Measurements from ENCODE around the gene NRIP2. TPM values are rescaled to one million over a fixed set of nuclear protein-coding genes. Genes with fewer than 3 reads are reported as not detected.

The NRIP2 gene
- total and polyA plus RNA-seq, 2 experiments from 2014 or later, result 0.66 TPM; not detected in 1

DNA sequence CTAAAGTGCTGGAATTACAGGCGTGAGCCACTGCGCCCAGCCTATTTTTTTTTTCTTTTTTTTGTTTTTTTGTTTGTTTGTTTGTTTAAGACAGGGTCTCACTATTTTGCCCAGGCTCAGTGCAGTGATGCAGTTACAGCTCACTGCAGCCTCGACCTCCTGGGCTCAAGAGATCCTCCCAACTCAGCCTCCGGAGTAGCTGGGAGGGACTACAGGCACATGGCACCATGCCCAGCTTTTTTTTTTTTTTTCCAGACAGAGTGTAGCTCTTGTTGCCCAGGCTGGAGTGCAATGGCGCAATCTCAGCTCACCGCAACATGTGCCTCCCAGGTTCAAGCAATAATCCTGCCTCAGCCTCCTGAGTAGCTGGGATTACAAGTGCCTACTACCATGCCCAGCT is 28.1 kb downstream of the NRIP2 start (continued):
- TF ChIP-seq, protein P1, sequence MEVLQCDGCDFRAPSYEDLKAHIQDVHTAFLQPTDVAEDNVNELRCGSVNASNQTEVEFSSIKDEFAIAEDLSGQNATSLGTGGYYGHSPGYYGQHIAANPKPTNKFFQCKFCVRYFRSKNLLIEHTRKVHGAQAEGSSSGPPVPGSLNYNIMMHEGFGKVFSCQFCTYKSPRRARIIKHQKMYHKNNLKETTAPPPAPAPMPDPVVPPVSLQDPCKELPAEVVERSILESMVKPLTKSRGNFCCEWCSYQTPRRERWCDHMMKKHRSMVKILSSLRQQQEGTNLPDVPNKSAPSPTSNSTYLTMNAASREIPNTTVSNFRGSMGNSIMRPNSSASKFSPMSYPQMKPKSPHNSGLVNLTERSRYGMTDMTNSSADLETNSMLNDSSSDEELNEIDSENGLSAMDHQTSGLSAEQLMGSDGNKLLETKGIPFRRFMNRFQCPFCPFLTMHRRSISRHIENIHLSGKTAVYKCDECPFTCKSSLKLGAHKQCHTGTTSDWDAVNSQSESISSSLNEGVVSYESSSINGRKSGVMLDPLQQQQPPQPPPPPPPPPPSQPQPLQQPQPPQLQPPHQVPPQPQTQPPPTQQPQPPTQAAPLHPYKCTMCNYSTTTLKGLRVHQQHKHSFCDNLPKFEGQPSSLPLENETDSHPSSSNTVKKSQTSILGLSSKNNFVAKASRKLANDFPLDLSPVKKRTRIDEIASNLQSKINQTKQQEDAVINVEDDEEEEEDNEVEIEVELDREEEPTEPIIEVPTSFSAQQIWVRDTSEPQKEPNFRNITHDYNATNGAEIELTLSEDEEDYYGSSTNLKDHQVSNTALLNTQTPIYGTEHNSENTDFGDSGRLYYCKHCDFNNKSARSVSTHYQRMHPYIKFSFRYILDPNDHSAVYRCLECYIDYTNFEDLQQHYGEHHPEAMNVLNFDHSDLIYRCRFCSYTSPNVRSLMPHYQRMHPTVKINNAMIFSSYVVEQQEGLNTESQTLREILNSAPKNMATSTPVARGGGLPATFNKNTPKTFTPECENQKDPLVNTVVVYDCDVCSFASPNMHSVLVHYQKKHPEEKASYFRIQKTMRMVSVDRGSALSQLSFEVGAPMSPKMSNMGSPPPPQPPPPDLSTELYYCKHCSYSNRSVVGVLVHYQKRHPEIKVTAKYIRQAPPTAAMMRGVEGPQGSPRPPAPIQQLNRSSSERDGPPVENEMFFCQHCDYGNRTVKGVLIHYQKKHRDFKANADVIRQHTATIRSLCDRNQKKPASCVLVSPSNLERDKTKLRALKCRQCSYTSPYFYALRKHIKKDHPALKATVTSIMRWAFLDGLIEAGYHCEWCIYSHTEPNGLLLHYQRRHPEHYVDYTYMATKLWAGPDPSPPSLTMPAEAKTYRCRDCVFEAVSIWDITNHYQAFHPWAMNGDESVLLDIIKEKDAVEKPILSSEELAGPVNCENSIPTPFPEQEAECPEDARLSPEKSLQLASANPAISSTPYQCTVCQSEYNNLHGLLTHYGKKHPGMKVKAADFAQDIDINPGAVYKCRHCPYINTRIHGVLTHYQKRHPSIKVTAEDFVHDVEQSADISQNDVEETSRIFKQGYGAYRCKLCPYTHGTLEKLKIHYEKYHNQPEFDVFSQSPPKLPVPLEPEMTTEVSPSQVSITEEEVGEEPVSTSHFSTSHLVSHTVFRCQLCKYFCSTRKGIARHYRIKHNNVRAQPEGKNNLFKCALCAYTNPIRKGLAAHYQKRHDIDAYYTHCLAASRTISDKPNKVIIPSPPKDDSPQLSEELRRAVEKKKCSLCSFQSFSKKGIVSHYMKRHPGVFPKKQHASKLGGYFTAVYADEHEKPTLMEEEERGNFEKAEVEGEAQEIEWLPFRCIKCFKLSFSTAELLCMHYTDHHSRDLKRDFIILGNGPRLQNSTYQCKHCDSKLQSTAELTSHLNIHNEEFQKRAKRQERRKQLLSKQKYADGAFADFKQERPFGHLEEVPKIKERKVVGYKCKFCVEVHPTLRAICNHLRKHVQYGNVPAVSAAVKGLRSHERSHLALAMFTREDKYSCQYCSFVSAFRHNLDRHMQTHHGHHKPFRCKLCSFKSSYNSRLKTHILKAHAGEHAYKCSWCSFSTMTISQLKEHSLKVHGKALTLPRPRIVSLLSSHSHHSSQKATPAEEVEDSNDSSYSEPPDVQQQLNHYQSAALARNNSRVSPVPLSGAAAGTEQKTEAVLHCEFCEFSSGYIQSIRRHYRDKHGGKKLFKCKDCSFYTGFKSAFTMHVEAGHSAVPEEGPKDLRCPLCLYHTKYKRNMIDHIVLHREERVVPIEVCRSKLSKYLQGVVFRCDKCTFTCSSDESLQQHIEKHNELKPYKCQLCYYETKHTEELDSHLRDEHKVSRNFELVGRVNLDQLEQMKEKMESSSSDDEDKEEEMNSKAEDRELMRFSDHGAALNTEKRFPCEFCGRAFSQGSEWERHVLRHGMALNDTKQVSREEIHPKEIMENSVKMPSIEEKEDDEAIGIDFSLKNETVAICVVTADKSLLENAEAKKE (CRISPR knock-in tag; IDR thresholded peaks at IDR 0.05), result no peak

DNA sequence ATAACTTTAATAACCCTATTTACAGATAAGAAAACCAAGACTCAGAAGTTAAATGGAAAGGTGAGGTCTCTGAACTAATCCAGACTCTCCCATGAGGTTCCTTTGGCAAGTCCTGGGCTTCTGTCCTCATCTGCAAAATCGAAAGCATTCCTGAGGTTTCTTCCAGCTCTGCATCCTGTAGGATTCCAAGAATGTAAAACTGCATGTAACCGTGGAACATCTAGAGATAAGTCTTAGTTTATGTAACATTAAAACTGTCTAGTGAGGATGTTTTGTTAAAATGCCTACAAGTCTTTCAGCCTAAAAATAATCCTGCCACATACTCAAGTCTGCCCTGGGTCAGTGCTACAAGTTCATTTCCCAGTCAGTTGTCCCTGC is 29.7 kb downstream of the NRIP2 start:
- peaks cover 51% of the 10 kb centered on the region for H3F3A ChIP-seq (replicated peaks; ENCODE audit: low read depth)

More for the DNA sequence above, 29.7 kb downstream of the NRIP2 start:
- no peaks in the 10 kb centered on the region for H3K9me3 Mint-ChIP-seq
- Histone ChIP-seq H3K27ac (ENCODE audit: low read depth) (no peak overlapping the region), H3K36me3 (ENCODE audit: insufficient read depth) (peaks cover 58% of the 10 kb centered on the region), H2AFZ (no peak overlapping the region), H3K9me2 (ENCODE audit: insufficient read depth) (no peaks in the 10 kb centered on the region), H3K4me1 (ENCODE audit: insufficient read depth) (no peaks in the 10 kb centered on the region), H4K20me1 (replicated peaks; ENCODE audit: insufficient read depth) (peaks cover 14% of the 10 kb centered on the region), H3K4me3 (no peak overlapping the region), H3K27me3 (ENCODE audit: insufficient read depth) (no peaks in the 10 kb centered on the region), H3K79me2 (replicated peaks; ENCODE audit: insufficient read depth) (no peaks in the 10 kb centered on the region), H3K4me2 (no peak overlapping the region)
- no peak for ATAC-seq
- TF ChIP-seq ZNF114 (CRISPR knock-in tag; IDR thresholded peaks at IDR 0.05), result no peak
- no peak for TF ChIP-seq EZH2 (IDR thresholded peaks at IDR 0.05; ENCODE audit: low read depth, unreplicated experiment)
- TF ChIP-seq, protein P1 (CRISPR knock-in tag; IDR thresholded peaks at IDR 0.05), result no peak
- TF ChIP-seq, protein P2, sequence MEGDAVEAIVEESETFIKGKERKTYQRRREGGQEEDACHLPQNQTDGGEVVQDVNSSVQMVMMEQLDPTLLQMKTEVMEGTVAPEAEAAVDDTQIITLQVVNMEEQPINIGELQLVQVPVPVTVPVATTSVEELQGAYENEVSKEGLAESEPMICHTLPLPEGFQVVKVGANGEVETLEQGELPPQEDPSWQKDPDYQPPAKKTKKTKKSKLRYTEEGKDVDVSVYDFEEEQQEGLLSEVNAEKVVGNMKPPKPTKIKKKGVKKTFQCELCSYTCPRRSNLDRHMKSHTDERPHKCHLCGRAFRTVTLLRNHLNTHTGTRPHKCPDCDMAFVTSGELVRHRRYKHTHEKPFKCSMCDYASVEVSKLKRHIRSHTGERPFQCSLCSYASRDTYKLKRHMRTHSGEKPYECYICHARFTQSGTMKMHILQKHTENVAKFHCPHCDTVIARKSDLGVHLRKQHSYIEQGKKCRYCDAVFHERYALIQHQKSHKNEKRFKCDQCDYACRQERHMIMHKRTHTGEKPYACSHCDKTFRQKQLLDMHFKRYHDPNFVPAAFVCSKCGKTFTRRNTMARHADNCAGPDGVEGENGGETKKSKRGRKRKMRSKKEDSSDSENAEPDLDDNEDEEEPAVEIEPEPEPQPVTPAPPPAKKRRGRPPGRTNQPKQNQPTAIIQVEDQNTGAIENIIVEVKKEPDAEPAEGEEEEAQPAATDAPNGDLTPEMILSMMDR (conservative IDR thresholded peaks at IDR 0.05; ENCODE audit: low read depth in 2 of 2), result no peak
- no peak overlapping the region for H3K4me3 Mint-ChIP-seq
- no peak for DNase-seq (ENCODE audit: low spot score)
- no peaks in the 10 kb centered on the region for H3K4me1 Mint-ChIP-seq
- peaks cover 6% of the 10 kb centered on the region for H3K27me3 Mint-ChIP-seq (ENCODE audit: insufficient read depth, low read depth, poor library complexity)
- H3K36me3 Mint-ChIP-seq (ENCODE audit: low read depth), result peaks cover 65% of the 10 kb centered on the region
- no peak overlapping the region for H3K27ac Mint-ChIP-seq

Measured in GM23338 (cell line).